Measurements from ENCODE around the gene DENND5A. TPM values are rescaled to one million over a fixed set of nuclear protein-coding genes. Genes with fewer than 3 reads are reported as not detected.

Gene DENND5A
- total and polyA plus RNA-seq, 4 donors, result 7.9 to 45.8 (median 18.2) TPM

GRCh38 chr11:9150501-9150900 lies 114.6 kb downstream of the DENND5A start:
- Histone ChIP-seq H3K4me1 (ENCODE audit: control insufficient read depth in 4 of 4, insufficient read depth in 4 of 4, low read length in 3 of 4) (no peaks in the 10 kb centered on the region), H3K4me3 (ENCODE audit: low read depth in 1 of 3, low read length in 3 of 3) (no peak overlapping the region), H3K9ac (ENCODE audit: low read depth in 1 of 2, low read length in 2 of 2) (no peak overlapping the region), H3K36me3 (ENCODE audit: control insufficient read depth in 4 of 4, insufficient read depth in 3 of 4, low read depth in 1 of 4, low read length in 3 of 4) (peaks cover 4 to 62% (median 43%) of the 10 kb centered on the region in 4 donors), H3K27me3 (ENCODE audit: control insufficient read depth in 4 of 4, insufficient read depth in 4 of 4, low read length in 3 of 4) (no peaks in the 10 kb centered on the region), H3K9me3 (ENCODE audit: control insufficient read depth in 4 of 4, low read length in 3 of 4) (no peaks in the 10 kb centered on the region), H3K27ac (ENCODE audit: low read depth in 1 of 2, low read length in 2 of 2) (no peak overlapping the region)
- DNase-seq (ENCODE audit: low spot score), result no peak
- TF ChIP-seq FOXA2 (IDR thresholded peaks at IDR 0.05) (no peak), EGR1 (IDR thresholded peaks at IDR 0.05; ENCODE audit: low read depth in 2 of 2) (no peak), FOXA1 (IDR thresholded peaks at IDR 0.05) (no peak), GABPA (IDR thresholded peaks at IDR 0.05 in 1 of 2, conservative IDR thresholded peaks at IDR 0.05 in 1 of 2) (no peak), TAF1 (conservative IDR thresholded peaks at IDR 0.05) (no peak), HNF4G (IDR thresholded peaks at IDR 0.05) (no peak), ZBTB33 (IDR thresholded peaks at IDR 0.05) (no peak), JUND (IDR thresholded peaks at IDR 0.05) (no peak)
- TF ChIP-seq, protein P1, sequence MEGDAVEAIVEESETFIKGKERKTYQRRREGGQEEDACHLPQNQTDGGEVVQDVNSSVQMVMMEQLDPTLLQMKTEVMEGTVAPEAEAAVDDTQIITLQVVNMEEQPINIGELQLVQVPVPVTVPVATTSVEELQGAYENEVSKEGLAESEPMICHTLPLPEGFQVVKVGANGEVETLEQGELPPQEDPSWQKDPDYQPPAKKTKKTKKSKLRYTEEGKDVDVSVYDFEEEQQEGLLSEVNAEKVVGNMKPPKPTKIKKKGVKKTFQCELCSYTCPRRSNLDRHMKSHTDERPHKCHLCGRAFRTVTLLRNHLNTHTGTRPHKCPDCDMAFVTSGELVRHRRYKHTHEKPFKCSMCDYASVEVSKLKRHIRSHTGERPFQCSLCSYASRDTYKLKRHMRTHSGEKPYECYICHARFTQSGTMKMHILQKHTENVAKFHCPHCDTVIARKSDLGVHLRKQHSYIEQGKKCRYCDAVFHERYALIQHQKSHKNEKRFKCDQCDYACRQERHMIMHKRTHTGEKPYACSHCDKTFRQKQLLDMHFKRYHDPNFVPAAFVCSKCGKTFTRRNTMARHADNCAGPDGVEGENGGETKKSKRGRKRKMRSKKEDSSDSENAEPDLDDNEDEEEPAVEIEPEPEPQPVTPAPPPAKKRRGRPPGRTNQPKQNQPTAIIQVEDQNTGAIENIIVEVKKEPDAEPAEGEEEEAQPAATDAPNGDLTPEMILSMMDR (IDR thresholded peaks at IDR 0.05; ENCODE audit: low read depth, low read length, missing input control), result no peak
- WGBS, result 90% methylated on average over 2 of the region's 2 CpGs

DNA sequence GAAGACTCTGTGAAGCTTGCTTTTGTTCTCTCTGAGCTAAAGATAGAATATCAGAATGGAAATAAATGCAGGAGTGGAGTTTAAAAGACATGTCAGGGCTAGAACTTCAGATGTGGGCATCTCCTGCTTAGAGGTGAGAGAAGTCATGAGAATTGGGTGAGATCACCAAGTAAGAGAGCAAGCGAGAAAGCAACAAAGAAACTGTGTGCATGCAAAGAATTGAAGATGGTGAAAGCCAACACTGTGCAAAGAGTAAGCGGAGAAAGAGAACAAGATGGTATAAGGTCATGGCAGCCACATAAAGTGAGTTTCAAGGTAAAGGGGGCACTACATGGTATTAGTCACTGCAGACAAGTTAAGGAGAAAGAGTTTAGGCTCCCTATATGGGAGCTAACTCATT lies 116.4 kb downstream of the DENND5A start:
- no peak for TF ChIP-seq RXRA (IDR thresholded peaks at IDR 0.05)
- no peak for TF ChIP-seq JUND (IDR thresholded peaks at IDR 0.05)
- H3K4me1 ChIP-seq (ENCODE audit: control insufficient read depth in 4 of 4, insufficient read depth in 4 of 4, low read length in 3 of 4), result no peaks in the 10 kb centered on the region
- H3K36me3 ChIP-seq (ENCODE audit: control insufficient read depth in 4 of 4, insufficient read depth in 3 of 4, low read depth in 1 of 4, low read length in 3 of 4), result peaks cover 5 to 76% (median 54%) of the 10 kb centered on the region in 4 donors
- no peaks in the 10 kb centered on the region for H3K27me3 ChIP-seq (ENCODE audit: control insufficient read depth in 4 of 4, insufficient read depth in 4 of 4, low read length in 3 of 4)
- DNase-seq (ENCODE audit: low spot score), result no peak
- H3K4me3 ChIP-seq (ENCODE audit: low read depth in 1 of 3, low read length in 3 of 3), result no peak overlapping the region
- no peaks in the 10 kb centered on the region for H3K9me3 ChIP-seq (ENCODE audit: control insufficient read depth in 4 of 4, low read length in 3 of 4)
- no peak overlapping the region for H3K27ac ChIP-seq (ENCODE audit: low read depth in 1 of 2, low read length in 2 of 2)
- H3K9ac ChIP-seq (ENCODE audit: low read depth in 1 of 2, low read length in 2 of 2), result no peak overlapping the region
- WGBS, result 96% methylated on average over 2 of the region's 2 CpGs

GRCh38 chr11:9148035-9148434 lies 117.1 kb downstream of the DENND5A start:
- WGBS, result 96% methylated on average over 2 of the region's 2 CpGs
- H3K27ac ChIP-seq (ENCODE audit: low read depth in 1 of 2, low read length in 2 of 2), result no peak overlapping the region
- no peak for DNase-seq (ENCODE audit: low spot score)
- no peak overlapping the region for H3K4me3 ChIP-seq (ENCODE audit: low read depth in 1 of 3, low read length in 3 of 3)
- H3K9me3 ChIP-seq (ENCODE audit: control insufficient read depth in 4 of 4, low read length in 3 of 4), result no peaks in the 10 kb centered on the region
- no peaks in the 10 kb centered on the region for H3K27me3 ChIP-seq (ENCODE audit: control insufficient read depth in 4 of 4, insufficient read depth in 4 of 4, low read length in 3 of 4)
- H3K9ac ChIP-seq (ENCODE audit: low read depth in 1 of 2, low read length in 2 of 2), result no peak overlapping the region
- H3K36me3 ChIP-seq (ENCODE audit: control insufficient read depth in 4 of 4, insufficient read depth in 3 of 4, low read depth in 1 of 4, low read length in 3 of 4), result peaks cover 5 to 83% (median 59%) of the 10 kb centered on the region in 4 donors
- no peak for TF ChIP-seq HNF4G (IDR thresholded peaks at IDR 0.05)
- TF ChIP-seq FOXA2 (IDR thresholded peaks at IDR 0.05), result no peak
- TF ChIP-seq TAF1 (conservative IDR thresholded peaks at IDR 0.05), result no peak
- no peak for TF ChIP-seq RXRA (IDR thresholded peaks at IDR 0.05)
- TF ChIP-seq, protein P1 (IDR thresholded peaks at IDR 0.05; ENCODE audit: low read depth, low read length, missing input control), result no peak
- no peaks in the 10 kb centered on the region for H3K4me1 ChIP-seq (ENCODE audit: control insufficient read depth in 4 of 4, insufficient read depth in 4 of 4, low read length in 3 of 4)

Measured in liver (tissue), 9 donors.